ENCODE data around the gene DYNLL2. TPM values are rescaled to one million over a fixed set of nuclear protein-coding genes. Genes with fewer than 3 reads are reported as not detected.

DYNLL2 gene
- polyA plus RNA-seq, 1 of the 3 experiments (the other 2 are of a cell fraction), result 27.0 TPM

DNA sequence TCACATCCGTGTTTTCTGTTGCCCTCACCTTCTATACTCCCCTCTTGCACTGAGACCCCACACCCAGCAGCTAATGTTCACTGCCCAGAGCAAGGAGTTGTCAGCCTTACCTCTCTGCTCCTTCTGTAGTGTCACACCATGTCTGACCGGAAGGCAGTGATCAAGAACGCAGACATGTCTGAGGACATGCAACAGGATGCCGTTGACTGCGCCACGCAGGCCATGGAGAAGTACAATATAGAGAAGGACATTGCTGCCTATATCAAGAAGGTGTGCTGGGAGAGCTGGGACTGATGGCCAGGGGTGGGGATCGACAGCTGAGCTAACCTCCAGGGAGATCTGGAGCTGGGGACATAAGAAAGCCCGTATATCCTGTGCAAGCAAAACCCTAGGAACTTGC lies 3.7 kb downstream of the DYNLL2 start:
- Histone ChIP-seq H3K9me2 (no peaks in the 10 kb centered on the region), H3K4me2 (peak overlapping the region; percentile 99; the same call in 1 of the 2 replicates), H3K9ac (no peak overlapping the region), H3K27me3 (ENCODE audit: insufficient read depth) (no peaks in the 10 kb centered on the region), H3F3A (replicated peaks; ENCODE audit: insufficient read depth) (no peaks in the 10 kb centered on the region), H3K27ac (ENCODE audit: low read depth in 2 of 2, low read length in 1 of 2) (no peak overlapping the region), H3K4me1 (ENCODE audit: control insufficient read depth in 1 of 2, insufficient read depth in 2 of 2, low read depth in 1 of 2, low read length in 1 of 2) (peaks cover 18 to 35% of the 10 kb centered on the region in 2 experiments), H3K36me3 (replicated peaks in 1 of 2; ENCODE audit: control insufficient read depth in 1 of 2, insufficient read depth in 2 of 2, low read length in 1 of 2) (peaks cover 66 to 67% of the 10 kb centered on the region in 2 experiments), H2AFZ (ENCODE audit: low read depth) (no peak overlapping the region), H3K79me2 (ENCODE audit: insufficient read depth) (peaks cover 71% of the 10 kb centered on the region), H4K20me1 (ENCODE audit: insufficient read depth) (peaks cover 84% of the 10 kb centered on the region), H3K4me3 (ENCODE audit: low read depth in 2 of 2, low read length in 1 of 2) (no peak overlapping the region), H3K9me3 (no peaks in the 10 kb centered on the region)
- ChIA-PET CTCF (interaction anchor here (0.8 to 5.5 kb wide), 8 partner anchors 9 to 218 kb away, joined by 3 to 26 read pairs (median 4); no protein-coding TSS in a partner anchor), POLR2A (interaction anchor here (1.1 kb wide), 2 partner anchors 80 to 88 kb away, joined by 3 to 5 read pairs; partner anchors contain the start of gene SRSF1)
- TF ChIP-seq TEAD4 (IDR thresholded peaks at IDR 0.05; ENCODE audit: borderline replicate concordance, insufficient read depth) (no peak), MXI1 (IDR thresholded peaks at IDR 0.05; ENCODE audit: low read depth, low read length) (no peak), ELF1 (IDR thresholded peaks at IDR 0.05) (no peak), SIN3A (IDR thresholded peaks at IDR 0.05; ENCODE audit: borderline replicate concordance, low read depth, low read length) (no peak), POLR2AphosphoS5 (IDR thresholded peaks at IDR 0.05; ENCODE audit: low read depth, low read length) (no peak), SMC3 (IDR thresholded peaks at IDR 0.05; ENCODE audit: low read depth, low read length) (no peak), FOXJ3 (CRISPR knock-in tag; IDR thresholded peaks at IDR 0.05) (no peak), GATA2 (CRISPR knock-in tag; IDR thresholded peaks at IDR 0.05) (no peak), RXRA (IDR thresholded peaks at IDR 0.05; ENCODE audit: borderline replicate concordance, low read depth) (no peak)
- TF ChIP-seq, protein P1, sequence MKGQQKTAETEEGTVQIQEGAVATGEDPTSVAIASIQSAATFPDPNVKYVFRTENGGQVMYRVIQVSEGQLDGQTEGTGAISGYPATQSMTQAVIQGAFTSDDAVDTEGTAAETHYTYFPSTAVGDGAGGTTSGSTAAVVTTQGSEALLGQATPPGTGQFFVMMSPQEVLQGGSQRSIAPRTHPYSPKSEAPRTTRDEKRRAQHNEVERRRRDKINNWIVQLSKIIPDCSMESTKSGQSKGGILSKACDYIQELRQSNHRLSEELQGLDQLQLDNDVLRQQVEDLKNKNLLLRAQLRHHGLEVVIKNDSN (IDR thresholded peaks at IDR 0.05; ENCODE audit: borderline replicate concordance, low read depth), result no peak
- WGBS (ENCODE audit: low lambda C conversion rate), result 91% methylated on average over 8 of the region's 8 CpGs
- DNase-seq, result no peak

DNA sequence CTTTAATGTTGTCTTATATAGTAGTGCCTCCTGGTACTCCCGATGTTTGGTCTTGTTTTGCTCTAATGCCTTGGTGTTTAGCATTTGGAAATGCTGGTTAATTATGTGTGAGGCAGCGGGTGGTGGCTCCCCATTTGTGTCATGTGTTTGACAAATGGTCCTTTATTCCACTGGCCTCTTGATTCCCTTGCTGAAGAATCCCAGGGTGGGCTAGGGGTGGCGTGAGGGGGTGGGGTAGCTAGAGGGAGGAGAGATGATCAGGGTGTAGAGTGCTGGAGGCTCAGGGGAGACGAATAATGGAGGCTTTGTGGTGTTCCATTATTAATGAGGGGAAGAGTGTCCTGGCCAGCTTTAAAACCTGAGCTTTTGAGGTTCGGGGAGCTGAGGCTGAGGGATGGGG lies 5.4 kb downstream of the DYNLL2 start:
- Histone ChIP-seq H3K79me2 (ENCODE audit: insufficient read depth) (peaks cover 69% of the 10 kb centered on the region), H3K4me1 (ENCODE audit: control insufficient read depth in 1 of 2, insufficient read depth in 2 of 2, low read depth in 1 of 2, low read length in 1 of 2) (peaks cover 14 to 30% of the 10 kb centered on the region in 2 experiments), H2AFZ (ENCODE audit: low read depth) (no peak overlapping the region), H4K20me1 (ENCODE audit: insufficient read depth) (peaks cover 89% of the 10 kb centered on the region), H3K27ac (ENCODE audit: low read depth in 2 of 2, low read length in 1 of 2) (no peak overlapping the region), H3K9me3 (no peaks in the 10 kb centered on the region), H3K36me3 (replicated peaks in 1 of 2; ENCODE audit: control insufficient read depth in 1 of 2, insufficient read depth in 2 of 2, low read length in 1 of 2) (peaks cover 83% of the 10 kb centered on the region in 2 experiments), H3K9me2 (no peaks in the 10 kb centered on the region), H3F3A (replicated peaks; ENCODE audit: insufficient read depth) (peaks cover 8% of the 10 kb centered on the region), H3K9ac (no peak overlapping the region), H3K27me3 (ENCODE audit: insufficient read depth) (no peaks in the 10 kb centered on the region), H3K4me2 (no peak overlapping the region), H3K4me3 (ENCODE audit: low read depth in 2 of 2, low read length in 1 of 2) (no peak overlapping the region)
- ChIA-PET CTCF (interaction anchor here (1.3 to 5.5 kb wide), 3 partner anchors 8 to 89 kb away, joined by 3 to 26 read pairs (median 4); no protein-coding TSS in a partner anchor), POLR2A (no interaction called here)
- WGBS (ENCODE audit: low lambda C conversion rate), result 91% methylated on average over 5 of the region's 5 CpGs
- DNase-seq, result no peak
- TF ChIP-seq GATA2 (CRISPR knock-in tag; IDR thresholded peaks at IDR 0.05) (no peak), FOXM1 (IDR thresholded peaks at IDR 0.05; ENCODE audit: low read depth) (no peak), RXRA (IDR thresholded peaks at IDR 0.05; ENCODE audit: borderline replicate concordance, low read depth) (no peak), RFX5 (IDR thresholded peaks at IDR 0.05; ENCODE audit: low read length) (no peak), GABPA (IDR thresholded peaks at IDR 0.05; ENCODE audit: low read depth) (no peak), TAF1 (IDR thresholded peaks at IDR 0.05; ENCODE audit: borderline replicate concordance, low read depth, low read length) (no peak), EZH2phosphoT487 (IDR thresholded peaks at IDR 0.05; ENCODE audit: borderline replicate concordance, low read depth) (no peak), EP300 (IDR thresholded peaks at IDR 0.05; ENCODE audit: borderline replicate concordance in 1 of 2, low read depth in 1 of 2, low read length in 1 of 2) (no peak), RCOR1 (IDR thresholded peaks at IDR 0.05; ENCODE audit: low read length) (no peak)
- TF ChIP-seq, protein P2, sequence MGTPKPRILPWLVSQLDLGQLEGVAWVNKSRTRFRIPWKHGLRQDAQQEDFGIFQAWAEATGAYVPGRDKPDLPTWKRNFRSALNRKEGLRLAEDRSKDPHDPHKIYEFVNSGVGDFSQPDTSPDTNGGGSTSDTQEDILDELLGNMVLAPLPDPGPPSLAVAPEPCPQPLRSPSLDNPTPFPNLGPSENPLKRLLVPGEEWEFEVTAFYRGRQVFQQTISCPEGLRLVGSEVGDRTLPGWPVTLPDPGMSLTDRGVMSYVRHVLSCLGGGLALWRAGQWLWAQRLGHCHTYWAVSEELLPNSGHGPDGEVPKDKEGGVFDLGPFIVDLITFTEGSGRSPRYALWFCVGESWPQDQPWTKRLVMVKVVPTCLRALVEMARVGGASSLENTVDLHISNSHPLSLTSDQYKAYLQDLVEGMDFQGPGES (IDR thresholded peaks at IDR 0.05; ENCODE audit: low read depth, low read length), result no peak
- TF ChIP-seq, protein P3, sequence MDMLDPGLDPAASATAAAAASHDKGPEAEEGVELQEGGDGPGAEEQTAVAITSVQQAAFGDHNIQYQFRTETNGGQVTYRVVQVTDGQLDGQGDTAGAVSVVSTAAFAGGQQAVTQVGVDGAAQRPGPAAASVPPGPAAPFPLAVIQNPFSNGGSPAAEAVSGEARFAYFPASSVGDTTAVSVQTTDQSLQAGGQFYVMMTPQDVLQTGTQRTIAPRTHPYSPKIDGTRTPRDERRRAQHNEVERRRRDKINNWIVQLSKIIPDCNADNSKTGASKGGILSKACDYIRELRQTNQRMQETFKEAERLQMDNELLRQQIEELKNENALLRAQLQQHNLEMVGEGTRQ (IDR thresholded peaks at IDR 0.05; ENCODE audit: borderline replicate concordance, low read depth, low read length), result no peak
- TF ChIP-seq, protein P4, sequence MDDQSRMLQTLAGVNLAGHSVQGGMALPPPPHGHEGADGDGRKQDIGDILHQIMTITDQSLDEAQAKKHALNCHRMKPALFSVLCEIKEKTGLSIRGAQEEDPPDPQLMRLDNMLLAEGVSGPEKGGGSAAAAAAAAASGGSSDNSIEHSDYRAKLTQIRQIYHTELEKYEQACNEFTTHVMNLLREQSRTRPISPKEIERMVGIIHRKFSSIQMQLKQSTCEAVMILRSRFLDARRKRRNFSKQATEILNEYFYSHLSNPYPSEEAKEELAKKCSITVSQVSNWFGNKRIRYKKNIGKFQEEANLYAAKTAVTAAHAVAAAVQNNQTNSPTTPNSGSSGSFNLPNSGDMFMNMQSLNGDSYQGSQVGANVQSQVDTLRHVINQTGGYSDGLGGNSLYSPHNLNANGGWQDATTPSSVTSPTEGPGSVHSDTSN (IDR thresholded peaks at IDR 0.05), result no peak
- TF ChIP-seq, protein P5, sequence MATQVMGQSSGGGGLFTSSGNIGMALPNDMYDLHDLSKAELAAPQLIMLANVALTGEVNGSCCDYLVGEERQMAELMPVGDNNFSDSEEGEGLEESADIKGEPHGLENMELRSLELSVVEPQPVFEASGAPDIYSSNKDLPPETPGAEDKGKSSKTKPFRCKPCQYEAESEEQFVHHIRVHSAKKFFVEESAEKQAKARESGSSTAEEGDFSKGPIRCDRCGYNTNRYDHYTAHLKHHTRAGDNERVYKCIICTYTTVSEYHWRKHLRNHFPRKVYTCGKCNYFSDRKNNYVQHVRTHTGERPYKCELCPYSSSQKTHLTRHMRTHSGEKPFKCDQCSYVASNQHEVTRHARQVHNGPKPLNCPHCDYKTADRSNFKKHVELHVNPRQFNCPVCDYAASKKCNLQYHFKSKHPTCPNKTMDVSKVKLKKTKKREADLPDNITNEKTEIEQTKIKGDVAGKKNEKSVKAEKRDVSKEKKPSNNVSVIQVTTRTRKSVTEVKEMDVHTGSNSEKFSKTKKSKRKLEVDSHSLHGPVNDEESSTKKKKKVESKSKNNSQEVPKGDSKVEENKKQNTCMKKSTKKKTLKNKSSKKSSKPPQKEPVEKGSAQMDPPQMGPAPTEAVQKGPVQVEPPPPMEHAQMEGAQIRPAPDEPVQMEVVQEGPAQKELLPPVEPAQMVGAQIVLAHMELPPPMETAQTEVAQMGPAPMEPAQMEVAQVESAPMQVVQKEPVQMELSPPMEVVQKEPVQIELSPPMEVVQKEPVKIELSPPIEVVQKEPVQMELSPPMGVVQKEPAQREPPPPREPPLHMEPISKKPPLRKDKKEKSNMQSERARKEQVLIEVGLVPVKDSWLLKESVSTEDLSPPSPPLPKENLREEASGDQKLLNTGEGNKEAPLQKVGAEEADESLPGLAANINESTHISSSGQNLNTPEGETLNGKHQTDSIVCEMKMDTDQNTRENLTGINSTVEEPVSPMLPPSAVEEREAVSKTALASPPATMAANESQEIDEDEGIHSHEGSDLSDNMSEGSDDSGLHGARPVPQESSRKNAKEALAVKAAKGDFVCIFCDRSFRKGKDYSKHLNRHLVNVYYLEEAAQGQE (IDR thresholded peaks at IDR 0.05; ENCODE audit: low read depth, low read length), result no peak

All from SK-N-SH (cell line).